Fibroblast of lung (primary cell): ENCODE measurements around the gene HNRNPM. TPM values are rescaled to one million over a fixed set of nuclear protein-coding genes. Genes with fewer than 3 reads are reported as not detected.

Experiments
- DNase-seq, 2 donors: peaks; one replicate each; pipeline versions ENCODE4 v3.0.0 to v3.0.0-alpha.2; 2010; ENCODE audit warnings: low read depth in 2 of 2
- H2AFZ ChIP-seq: 2 replicates; pipeline ENCODE4 v1.5.1; 2012; ENCODE audit warnings: low read length, control low read depth, inconsistent platforms
- H3K27ac ChIP-seq: 2 replicates; pipeline ENCODE4 v1.5.1; 2011; ENCODE audit warnings: low read length, control low read depth; ENCODE audit not compliant: insufficient read depth
- H3K27me3 ChIP-seq: 2 replicates; pipeline ENCODE4 v1.5.1; 2011; ENCODE audit warnings: mild to moderate bottlenecking, low read length; ENCODE audit not compliant: control insufficient read depth, insufficient read depth
- H3K36me3 ChIP-seq: 2 replicates; pipeline ENCODE4 v1.5.1; 2011; ENCODE audit warnings: low read length; ENCODE audit not compliant: control insufficient read depth, insufficient read depth
- H3K4me1 ChIP-seq: 2 replicates; pipeline ENCODE4 v1.5.1; 2011; ENCODE audit warnings: low read length; ENCODE audit not compliant: control insufficient read depth, insufficient read depth; ENCODE audit errors: extremely low read depth
- H3K4me2 ChIP-seq: 2 replicates; pipeline ENCODE4 v1.5.1; 2011; ENCODE audit warnings: low read length, control low read depth; ENCODE audit not compliant: insufficient read depth; ENCODE audit errors: extremely low read depth
- H3K4me3 ChIP-seq, 4 experiments: fragments of 200-600 bp in 1 of 4; sonication (generic) in 1 of 4; replicated peaks in 1 of 4; 2 replicates each; pipeline ENCODE4 v1.5.1; 2011 to 2016; ENCODE audit warnings: low read length in 4 of 4, low read depth in 3 of 4, mild to moderate bottlenecking in 3 of 4, control low read depth in 2 of 4, inconsistent platforms in 1 of 4, mixed read lengths in 1 of 4; ENCODE audit not compliant: insufficient read depth in 1 of 4; ENCODE audit errors: control extremely low read depth in 1 of 4
- H3K79me2 ChIP-seq: 2 replicates; pipeline ENCODE4 v1.5.1; 2012; ENCODE audit warnings: mild to moderate bottlenecking, low read length, inconsistent platforms; ENCODE audit not compliant: control insufficient read depth, insufficient read depth
- H3K9ac ChIP-seq: 2 replicates; pipeline ENCODE4 v1.5.1; 2011; ENCODE audit warnings: mild to moderate bottlenecking, low read length, control low read depth; ENCODE audit not compliant: insufficient read depth
- H3K9me3 ChIP-seq: 2 replicates; pipeline ENCODE4 v1.5.1; 2012; ENCODE audit warnings: low read depth, low read length; ENCODE audit not compliant: control insufficient read depth, insufficient read depth
- H4K20me1 ChIP-seq: 2 replicates; pipeline ENCODE4 v1.5.1; 2011; ENCODE audit warnings: low read length; ENCODE audit not compliant: control insufficient read depth, insufficient read depth; ENCODE audit errors: extremely low read depth
- CTCF ChIP-seq, 2 donors: IDR thresholded peaks in 1 of 2; conservative IDR thresholded peaks in 1 of 2; 1 replicate in 1 of 2; 2 replicates in 1 of 2; pipeline ENCODE4 v1.5.1; 2011 to 2012; ENCODE audit warnings: low read length in 2 of 2, control low read depth in 1 of 2, inconsistent platforms in 1 of 2, low read depth in 1 of 2, mild to moderate bottlenecking in 1 of 2
- EZH2 ChIP-seq: IDR thresholded peaks from 2 replicates; pipeline ENCODE4 v1.5.1; 2012; ENCODE audit warnings: low read length, control low read depth, mild to moderate bottlenecking; ENCODE audit errors: missing control alignments
- polyA plus RNA-seq, 2 donors: library from polyadenylated mRNA; depleted of rRNA in 1 of 2; stranded (reverse) in 1 of 2; unstranded in 1 of 2; fragments of >200 nt; gene quantifications; 2 replicates each; pipeline ENCODE4 v1.2.1, GENCODE V29; 2011 to 2012; ENCODE audit warnings: missing spikeins in 1 of 2
- total RNA-seq: library from RNA; depleted of rRNA; stranded (reverse); fragments of >200 nt; gene quantifications from 2 replicates; pipeline ENCODE4 v1.2.1, GENCODE V29; 2014

The HNRNPM gene
- total and polyA plus RNA-seq, 2 donors (not counting 1 experiment from before 2014, with no cell fraction given) = 51.5 to 104 TPM

GRCh38 chr19:8505680-8506401 lies 61.1 kb downstream of the HNRNPM start:
- H3K9me3 ChIP-seq = no peaks in the 10 kb centered on the region
- no peaks in the 10 kb centered on the region for H3K27me3 ChIP-seq
- H3K79me2 ChIP-seq = no peaks in the 10 kb centered on the region
- TF ChIP-seq CTCF (conservative IDR thresholded peaks at IDR 0.05 in 1 of 2, IDR thresholded peaks at IDR 0.05 in 1 of 2; ENCODE audit: low read depth in 1 of 2, low read length in 2 of 2) = peak; percentile 86 to 88
- TF ChIP-seq EZH2 = no peak
- no peaks in the 10 kb centered on the region for H4K20me1 ChIP-seq
- H3K36me3 ChIP-seq = peaks cover 1% of the 10 kb centered on the region
- H3K4me1 ChIP-seq = no peaks in the 10 kb centered on the region
- no peak overlapping the region for H3K27ac ChIP-seq
- peak overlapping the region; percentile 53 for H3K4me2 ChIP-seq
- DNase-seq = peak; percentile 53 to 65
- peak overlapping the region; percentile 3 for H2AFZ ChIP-seq
- peak overlapping the region; percentile 18 to 65 (median 48) for H3K4me3 ChIP-seq
- H3K9ac ChIP-seq = no peak overlapping the region

DNA sequence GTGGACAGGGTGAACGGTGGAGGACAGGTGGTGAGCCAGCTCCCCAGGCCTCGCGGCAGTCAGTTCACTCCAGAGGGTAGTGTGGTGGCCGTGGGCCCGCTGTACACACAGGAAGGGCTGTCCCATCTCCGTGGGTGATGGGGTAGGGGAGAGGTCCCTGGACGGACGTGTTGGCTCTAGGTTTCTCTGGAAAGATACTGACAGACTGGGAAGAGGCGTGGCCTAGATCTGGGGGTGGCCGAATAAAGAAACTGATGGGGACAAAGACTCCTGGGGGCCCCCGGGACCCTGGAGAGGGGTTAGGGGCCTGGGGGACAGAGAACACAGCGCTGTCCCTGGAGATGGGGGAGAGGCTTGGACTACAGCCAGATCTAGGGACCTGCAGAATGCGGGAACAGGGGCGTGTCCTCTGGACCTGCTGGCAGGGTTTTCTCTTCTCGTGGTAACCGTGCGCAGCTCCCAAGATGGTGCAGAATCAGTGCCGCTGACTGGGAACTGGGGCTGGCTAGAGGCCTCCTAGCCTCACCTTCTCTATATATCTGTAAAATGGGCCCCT lies 61.7 kb downstream of the HNRNPM start:
- peak overlapping the region; percentile 53 for H3K4me2 ChIP-seq
- no peak overlapping the region for H2AFZ ChIP-seq
- H3K9me3 ChIP-seq = no peaks in the 10 kb centered on the region
- H3K27ac ChIP-seq = no peak overlapping the region
- DNase-seq = no peak
- TF ChIP-seq EZH2 (no peak), CTCF (conservative IDR thresholded peaks at IDR 0.05 in 1 of 2, IDR thresholded peaks at IDR 0.05 in 1 of 2; ENCODE audit: low read depth in 1 of 2, low read length in 2 of 2) (no peak)
- no peaks in the 10 kb centered on the region for H3K27me3 ChIP-seq
- peaks cover 4% of the 10 kb centered on the region for H3K36me3 ChIP-seq
- H3K4me1 ChIP-seq = no peaks in the 10 kb centered on the region
- H3K4me3 ChIP-seq = peak overlapping the region in 1 of 4 experiments; percentile 65
- H3K9ac ChIP-seq = no peak overlapping the region
- H4K20me1 ChIP-seq = no peaks in the 10 kb centered on the region
- H3K79me2 ChIP-seq = no peaks in the 10 kb centered on the region

DNA sequence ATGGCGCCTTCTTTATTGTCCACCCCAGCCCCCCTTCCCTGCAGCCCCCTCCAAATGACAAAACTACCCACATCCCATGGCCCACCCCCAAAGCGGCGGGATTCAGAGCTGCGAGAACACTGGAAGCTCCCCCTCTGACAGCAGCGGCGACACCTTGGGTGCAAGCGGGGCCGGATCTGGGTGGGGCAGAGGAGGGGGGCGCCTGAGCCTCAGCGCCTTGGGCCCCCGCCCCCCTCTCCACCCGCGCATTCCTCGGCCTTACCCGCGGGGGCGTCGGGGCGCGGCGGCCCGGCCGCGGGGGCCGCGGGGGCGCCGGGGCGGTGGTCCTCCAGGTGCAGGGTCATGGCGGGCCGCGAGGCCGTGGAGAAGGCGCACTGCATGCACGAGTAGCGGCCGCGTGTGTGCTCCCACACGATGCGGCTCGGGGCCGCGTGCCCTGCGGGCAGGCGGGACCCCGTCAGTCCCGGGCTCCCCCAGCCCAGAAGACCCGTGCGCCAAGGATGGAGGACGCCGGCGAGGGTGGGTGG lies 65.9 kb downstream of the HNRNPM start:
- H3K27ac ChIP-seq = no peak overlapping the region
- no peak for TF ChIP-seq CTCF (conservative IDR thresholded peaks at IDR 0.05 in 1 of 2, IDR thresholded peaks at IDR 0.05 in 1 of 2; ENCODE audit: low read depth in 1 of 2, low read length in 2 of 2)
- TF ChIP-seq EZH2 = no peak
- peaks cover 8% of the 10 kb centered on the region for H3K4me1 ChIP-seq
- no peaks in the 10 kb centered on the region for H3K79me2 ChIP-seq
- DNase-seq = no peak
- no peak overlapping the region for H3K4me3 ChIP-seq
- H4K20me1 ChIP-seq = no peaks in the 10 kb centered on the region
- no peaks in the 10 kb centered on the region for H3K9me3 ChIP-seq
- H3K27me3 ChIP-seq = no peaks in the 10 kb centered on the region
- H3K36me3 ChIP-seq = peaks cover 4% of the 10 kb centered on the region
- no peak overlapping the region for H3K4me2 ChIP-seq
- H3K9ac ChIP-seq = no peak overlapping the region
- H2AFZ ChIP-seq = no peak overlapping the region
